SK-N-MC (cell line): Measurements from ENCODE around the gene CYRIA.
A peak's percentile ranks its signal among the peaks of the same experiment; 100 is the strongest.

Experiments used
- DNase-seq: peaks from one replicate; pipeline ENCODE4 v3.0.0-alpha.2; 2011; ENCODE audit warnings: low read depth, low spot score
- H3K27ac ChIP-seq: fragments of 200-600 bp; sonication (generic); 2 replicates; pipeline ENCODE4 v1.5.1; 2016; ENCODE audit warnings: mixed run types
- H3K36me3 ChIP-seq: fragments of 200-600 bp; sonication (generic); 2 replicates; pipeline ENCODE4 v1.6.1; 2017; ENCODE audit warnings: antibody characterized with exemption, low read length, mixed read lengths; ENCODE audit not compliant: insufficient read depth
- H3K4me3 ChIP-seq: fragments of 200-600 bp; sonication (generic); 2 replicates; pipeline ENCODE4 v1.5.1; 2016
- H3K9ac ChIP-seq: fragments of 200-600 bp; sonication (generic); 2 replicates; pipeline ENCODE4 v1.8.0; 2017; ENCODE audit warnings: mixed run types, mixed read lengths; ENCODE audit not compliant: insufficient read length
- H3K9me3 ChIP-seq: fragments of 200-600 bp; sonication (generic); 2 replicates; pipeline ENCODE4 v1.6.1; 2017; ENCODE audit warnings: low read depth, mild to moderate bottlenecking, antibody characterized with exemption, low read length, moderate library complexity, mixed read lengths
- EZH2 ChIP-seq: fragments of 200-600 bp; sonication (generic); IDR thresholded peaks from one replicate; pipeline ENCODE4 v1.6.1; 2017; ENCODE audit warnings: antibody characterized with exemption
- FOXP2 ChIP-seq: optimal IDR thresholded peaks from 2 replicates; pipeline ENCODE3; 2011; ENCODE audit warnings: mild to moderate bottlenecking, moderate library complexity; ENCODE audit not compliant: insufficient read depth; ENCODE audit errors: extremely low read length, control extremely low read depth
- POLR2AphosphoS5 ChIP-seq: IDR thresholded peaks from 2 replicates; pipeline ENCODE4 v1.6.1; 2012; ENCODE audit warnings: mild to moderate bottlenecking, low read depth, low read length, borderline replicate concordance

CYRIA gene

GRCh38 chr2:16665748-16666448 is at the start of gene CYRIA:
CYRIA (minus strand) TSS chr2:16665834; CDS start chr2:16588119, 77,715 bp downstream.
- Histone ChIP-seq H3K9ac (peak within 1 kb of the TSS; percentile 52), H3K4me3 (peak within 1 kb of the TSS; percentile 78), H3K27ac (no peak within 1 kb of the TSS), H3K9me3 (no peaks in the 10 kb centered on the region), H3K36me3 (no peaks in the 10 kb centered on the region)
- no peak for DNase-seq
- TF ChIP-seq POLR2AphosphoS5: no peak
- TF ChIP-seq FOXP2: no peak
- TF ChIP-seq EZH2: no peak

GRCh38 chr2:16713011-16713423 is 47.4 kb upstream of the CYRIA start:
- TF ChIP-seq EZH2 (no peak), FOXP2 (no peak), POLR2AphosphoS5 (no peak)
- H3K4me3 ChIP-seq: no peak overlapping the region
- no peak overlapping the region for H3K27ac ChIP-seq
- H3K36me3 ChIP-seq: no peaks in the 10 kb centered on the region
- no peak for DNase-seq
- no peak overlapping the region for H3K9ac ChIP-seq
- H3K9me3 ChIP-seq: no peaks in the 10 kb centered on the region

GRCh38 chr2:16709769-16710168 is 44.1 kb upstream of the CYRIA start:
- Histone ChIP-seq H3K4me3 (no peak overlapping the region), H3K9ac (no peak overlapping the region), H3K36me3 (no peaks in the 10 kb centered on the region), H3K27ac (no peak overlapping the region), H3K9me3 (no peaks in the 10 kb centered on the region)
- no peak for DNase-seq
- TF ChIP-seq FOXP2: no peak
- no peak for TF ChIP-seq POLR2AphosphoS5
- no peak for TF ChIP-seq EZH2

GRCh38 chr2:16708173-16708572 is 42.5 kb upstream of the CYRIA start:
- no peak for DNase-seq
- no peaks in the 10 kb centered on the region for H3K9me3 ChIP-seq
- no peak overlapping the region for H3K27ac ChIP-seq
- H3K4me3 ChIP-seq: no peak overlapping the region
- H3K9ac ChIP-seq: no peak overlapping the region
- TF ChIP-seq POLR2AphosphoS5 (no peak), FOXP2 (no peak), EZH2 (no peak)
- H3K36me3 ChIP-seq: no peaks in the 10 kb centered on the region

GRCh38 chr2:16707014-16707623 is 41.5 kb upstream of the CYRIA start:
- Histone ChIP-seq H3K9me3 (no peaks in the 10 kb centered on the region), H3K36me3 (no peaks in the 10 kb centered on the region), H3K27ac (no peak overlapping the region), H3K4me3 (no peak overlapping the region), H3K9ac (no peak overlapping the region)
- DNase-seq: no peak
- TF ChIP-seq POLR2AphosphoS5 (no peak), EZH2 (no peak), FOXP2 (no peak)

- no peaks in the 10 kb centered on the region for H3K9me3 ChIP-seq
- no peak overlapping the region for H3K4me3 ChIP-seq
- no peak overlapping the region for H3K9ac ChIP-seq
- H3K36me3 ChIP-seq: no peaks in the 10 kb centered on the region
- TF ChIP-seq POLR2AphosphoS5 (no peak), FOXP2 (no peak), EZH2 (no peak)
- H3K27ac ChIP-seq: no peak overlapping the region
- no peak for DNase-seq
Observed at GRCh38 chr2:16700551-16701259, 35.1 kb upstream of the CYRIA start.

- DNase-seq: no peak
- H3K36me3 ChIP-seq: no peaks in the 10 kb centered on the region
- no peaks in the 10 kb centered on the region for H3K9me3 ChIP-seq
- no peak overlapping the region for H3K9ac ChIP-seq
- no peak overlapping the region for H3K4me3 ChIP-seq
- TF ChIP-seq EZH2 (no peak), FOXP2 (no peak), POLR2AphosphoS5 (no peak)
- H3K27ac ChIP-seq: peak overlapping the region; percentile 86
Observed at GRCh38 chr2:16693854-16694253, 28.2 kb upstream of the CYRIA start.

- peak overlapping the region; percentile 55 for H3K27ac ChIP-seq
- H3K9me3 ChIP-seq: no peaks in the 10 kb centered on the region
- no peak overlapping the region for H3K4me3 ChIP-seq
- TF ChIP-seq FOXP2 (no peak), POLR2AphosphoS5 (no peak), EZH2 (no peak)
- peak overlapping the region; percentile 20 for H3K9ac ChIP-seq
- no peaks in the 10 kb centered on the region for H3K36me3 ChIP-seq
- no peak for DNase-seq
Observed at GRCh38 chr2:16691261-16691660, 25.6 kb upstream of the CYRIA start.

GRCh38 chr2:16687955-16688354 is 22.3 kb upstream of the CYRIA start:
- no peaks in the 10 kb centered on the region for H3K36me3 ChIP-seq
- TF ChIP-seq POLR2AphosphoS5: no peak
- H3K4me3 ChIP-seq: no peak overlapping the region

More at GRCh38 chr2:16687955-16688354, 22.3 kb upstream of the CYRIA start:
- no peak for DNase-seq
- no peak overlapping the region for H3K9ac ChIP-seq
- H3K27ac ChIP-seq: peak overlapping the region; percentile 58
- no peaks in the 10 kb centered on the region for H3K9me3 ChIP-seq
